ENCODE results near the gene RIMS1.
"Not testable (repeated sequence)": the region's sequence is repeated elsewhere in the genome, so short reads cannot be mapped to it uniquely, and the experiment has no call there.

Gene RIMS1

DNA sequence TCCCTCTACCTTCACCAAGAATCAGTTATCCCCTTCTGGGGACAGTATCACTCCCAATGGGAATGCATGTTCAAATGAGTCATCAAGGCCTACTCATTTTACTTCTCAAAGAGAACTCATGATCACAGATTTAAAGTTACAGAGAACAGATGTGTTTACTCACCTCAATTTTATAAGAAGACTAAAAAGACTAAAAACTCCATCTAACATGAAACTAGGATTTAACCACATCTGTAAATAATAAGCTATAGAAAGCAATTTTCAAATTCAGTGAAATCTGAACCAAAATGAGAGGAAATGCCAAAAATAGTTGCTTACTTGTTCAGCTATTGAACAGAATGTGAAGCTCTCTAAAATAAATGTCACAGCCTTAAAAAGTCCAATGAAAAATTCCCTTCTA is 435.4 kb downstream of the RIMS1 start:
- no peak for DNase-seq

DNA sequence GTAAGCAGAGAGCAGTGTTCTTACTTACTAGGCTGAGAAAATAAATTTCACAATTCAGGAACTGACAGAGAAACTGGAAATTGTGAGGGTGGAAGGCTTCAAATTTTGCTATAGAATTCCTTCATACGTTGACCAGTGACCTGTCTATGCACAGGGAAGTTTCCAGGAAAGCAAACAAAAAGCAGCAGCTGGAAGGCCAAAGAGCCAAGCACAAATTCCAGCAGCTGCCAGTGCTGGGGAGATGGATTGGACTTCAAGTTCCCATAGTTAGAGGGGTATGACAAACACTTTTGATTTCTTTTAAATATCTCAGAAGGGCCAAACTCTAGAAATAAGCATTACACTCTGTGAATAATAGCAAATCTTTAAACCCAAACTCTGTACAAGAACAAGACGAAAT is 436.4 kb downstream of the RIMS1 start:
- no peak for DNase-seq

GRCh38 chr6:72324591-72324990 is 438.2 kb downstream of the RIMS1 start:
- no peak for DNase-seq

GRCh38 chr6:72328775-72329174 is 442.4 kb downstream of the RIMS1 start:
- DNase-seq, result no peak

DNA sequence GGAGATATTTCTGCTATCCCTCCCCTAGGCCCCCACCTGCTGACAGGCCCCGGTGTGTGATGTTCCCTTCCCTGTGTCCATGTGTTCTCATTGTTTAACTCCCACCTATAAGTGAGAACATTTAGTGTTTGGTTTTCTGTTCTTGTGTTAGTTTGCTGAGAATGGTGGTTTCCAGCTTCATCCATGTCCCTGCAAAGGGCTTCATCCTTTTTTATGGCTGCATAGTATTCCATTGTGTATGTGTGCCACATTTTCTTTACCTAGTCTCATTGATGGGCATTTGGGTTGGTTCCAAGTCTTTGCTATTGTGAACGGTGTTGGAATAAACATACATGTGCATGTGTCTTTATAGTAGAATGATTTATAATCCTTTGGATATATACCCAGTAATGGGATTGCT is 448.9 kb downstream of the RIMS1 start:
- not testable (repeated sequence) for DNase-seq

GRCh38 chr6:72348926-72349325 is 462.6 kb downstream of the RIMS1 start:
- no peak for DNase-seq

GRCh38 chr6:72350296-72350881 is 464.0 kb downstream of the RIMS1 start:
- no peak for DNase-seq

DNA sequence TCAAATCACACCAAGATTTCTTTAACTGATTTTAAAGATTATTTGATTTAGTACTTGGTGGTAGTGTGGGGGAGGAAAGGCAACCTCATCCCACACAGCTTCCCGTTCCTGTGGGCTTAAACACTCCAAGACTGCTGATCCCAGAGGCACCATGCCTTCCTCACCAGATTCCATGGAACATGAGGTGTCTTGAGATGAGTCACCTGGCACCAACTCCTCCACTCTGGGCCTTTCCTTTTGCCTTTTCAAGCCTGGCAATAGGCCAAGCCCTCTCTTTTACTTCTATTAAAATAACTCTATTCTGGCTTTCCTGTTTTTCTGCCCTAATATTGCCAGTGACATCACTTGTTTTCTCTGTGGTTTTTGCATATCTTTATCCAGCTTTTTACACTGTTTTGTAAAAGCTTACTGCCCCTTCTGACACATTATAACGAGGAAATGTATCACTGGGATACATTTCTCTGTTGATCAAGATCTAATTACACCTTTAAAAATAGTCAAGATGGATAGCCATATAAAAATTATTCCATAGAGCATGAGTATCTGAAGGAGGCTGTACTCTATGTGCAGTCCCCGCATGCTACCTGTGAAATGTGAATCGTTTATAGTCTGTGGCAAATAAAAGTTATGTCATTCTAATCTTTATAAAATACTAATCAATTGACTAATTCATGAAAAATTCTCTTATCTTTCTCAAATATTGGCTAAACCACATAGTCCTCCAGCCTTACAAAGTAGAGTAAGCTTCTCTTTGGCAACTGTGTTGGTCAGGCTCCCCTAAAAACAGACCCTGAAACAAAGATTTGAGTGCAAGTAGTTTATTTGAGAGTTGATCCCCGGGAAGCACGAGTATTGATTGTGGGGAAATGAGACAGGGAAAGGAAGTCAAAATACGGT is 477.7 kb downstream of the RIMS1 start:
- peak in 7 of 58 donors; percentile 3 to 23 (median 5) for DNase-seq

GRCh38 chr6:72365773-72366172 is 479.4 kb downstream of the RIMS1 start:
- DNase-seq, result no peak

GRCh38 chr6:72367439-72367838 is 481.1 kb downstream of the RIMS1 start:
- DNase-seq, result no peak

DNA sequence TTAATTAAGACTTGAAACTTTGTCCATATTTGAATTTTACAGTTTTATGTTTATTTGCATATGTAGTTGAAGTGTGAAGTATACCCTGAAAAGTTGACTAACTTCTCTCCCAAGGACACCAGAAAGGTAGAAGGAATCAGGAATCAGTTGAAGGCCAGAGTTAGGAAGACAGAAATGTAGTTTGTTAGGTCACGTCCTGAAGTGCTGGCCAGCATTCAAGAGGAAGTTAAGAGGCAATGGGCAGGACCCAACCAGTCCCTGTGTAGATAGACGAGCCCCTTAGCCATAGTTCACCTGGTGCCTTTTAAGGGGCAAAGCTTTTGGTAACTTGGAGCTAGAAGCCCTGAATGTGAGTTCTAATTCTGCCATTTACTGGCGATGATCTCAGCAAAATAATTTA is 485.1 kb downstream of the RIMS1 start:
- DNase-seq, result no peak

GRCh38 chr6:72374172-72374571 is 487.8 kb downstream of the RIMS1 start:
- no peak for DNase-seq

DNA sequence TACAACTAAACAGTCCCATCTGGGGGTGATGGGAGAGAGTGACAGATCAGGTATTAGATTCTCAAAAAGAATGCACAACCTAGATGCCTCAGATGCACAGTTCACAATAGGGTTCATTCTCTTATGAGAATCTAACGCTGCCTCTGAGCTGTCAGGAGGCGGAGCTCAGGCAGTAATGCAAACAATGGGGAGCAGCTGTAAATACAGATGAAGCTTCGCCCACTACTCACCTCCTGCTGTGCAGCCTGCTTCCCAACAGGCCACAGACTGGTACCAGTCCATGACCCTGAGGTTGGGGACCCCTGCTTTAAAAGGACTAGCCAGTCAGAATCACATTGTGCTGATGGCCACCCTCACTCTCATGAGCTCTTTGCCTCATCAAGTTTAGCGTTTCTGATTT is 488.5 kb downstream of the RIMS1 start:
- no peak for DNase-seq

DNA sequence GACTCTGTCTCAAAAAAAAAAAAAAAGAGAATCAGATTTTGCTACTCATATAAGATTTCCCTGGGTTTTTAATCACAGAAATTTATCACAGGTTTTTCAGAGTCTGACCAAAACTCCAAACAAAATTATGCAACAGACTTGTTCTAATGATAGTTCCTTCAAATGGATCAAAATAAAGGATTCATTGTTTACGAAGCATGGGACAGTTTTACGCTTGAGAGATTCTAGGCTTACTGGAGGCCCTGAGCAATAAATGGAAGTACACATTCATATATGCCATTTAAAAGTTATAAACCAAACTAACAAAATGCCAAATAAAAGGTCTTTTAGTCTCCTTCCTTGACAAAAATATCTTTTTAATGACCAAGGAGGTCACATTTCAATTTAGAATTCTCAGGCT is 490.4 kb downstream of the RIMS1 start:
- DNase-seq, result no peak

GRCh38 chr6:72381076-72381475 is 494.7 kb downstream of the RIMS1 start:
- DNase-seq, result no peak

DNA sequence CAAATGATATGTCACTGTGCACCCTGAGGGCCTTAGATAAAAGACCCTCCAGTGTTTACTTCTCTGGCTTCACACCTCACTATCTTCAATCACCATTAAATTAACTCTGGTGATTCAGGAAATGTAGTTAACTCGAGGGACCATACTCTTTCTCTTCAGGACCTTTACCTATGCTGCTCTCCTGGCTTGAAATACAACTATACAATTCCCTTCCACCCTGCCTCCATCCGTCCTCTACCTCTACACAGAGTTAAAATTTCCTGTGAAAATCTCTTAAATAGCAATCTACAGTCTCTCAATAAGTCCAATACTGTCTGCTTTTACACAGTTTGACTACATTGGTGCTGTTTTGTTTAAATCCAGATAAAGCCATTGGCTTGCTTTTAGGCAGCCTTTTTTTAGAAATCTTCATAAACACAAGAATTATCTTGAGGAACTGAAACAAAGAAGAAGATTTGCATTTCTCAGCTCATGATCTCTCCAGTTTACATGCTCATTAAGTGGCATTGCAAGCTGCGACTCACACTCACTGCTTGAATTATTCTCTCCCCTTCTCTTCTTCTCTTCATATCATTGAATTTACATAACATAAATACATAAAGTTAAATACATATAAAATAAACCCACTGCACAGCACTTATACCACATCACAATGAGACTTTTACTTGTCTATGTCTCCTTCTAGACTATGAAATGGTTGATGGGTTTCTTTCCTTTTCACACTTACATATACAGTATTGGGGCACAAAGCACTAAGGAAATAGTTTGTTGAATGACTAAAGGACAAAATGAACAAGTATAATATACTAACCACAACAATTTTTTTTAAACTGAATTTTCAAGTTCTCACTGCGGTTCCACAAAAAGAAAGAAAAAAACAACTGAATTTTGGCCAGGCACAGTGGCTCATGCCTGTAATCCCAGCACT is 496.5 kb downstream of the RIMS1 start:
- no peak for DNase-seq

GRCh38 chr6:72386324-72386723 is 500.0 kb downstream of the RIMS1 start:
- no peak for DNase-seq

GRCh38 chr6:72389698-72390097 is 503.3 kb downstream of the RIMS1 start:
- DNase-seq, result no peak

DNA sequence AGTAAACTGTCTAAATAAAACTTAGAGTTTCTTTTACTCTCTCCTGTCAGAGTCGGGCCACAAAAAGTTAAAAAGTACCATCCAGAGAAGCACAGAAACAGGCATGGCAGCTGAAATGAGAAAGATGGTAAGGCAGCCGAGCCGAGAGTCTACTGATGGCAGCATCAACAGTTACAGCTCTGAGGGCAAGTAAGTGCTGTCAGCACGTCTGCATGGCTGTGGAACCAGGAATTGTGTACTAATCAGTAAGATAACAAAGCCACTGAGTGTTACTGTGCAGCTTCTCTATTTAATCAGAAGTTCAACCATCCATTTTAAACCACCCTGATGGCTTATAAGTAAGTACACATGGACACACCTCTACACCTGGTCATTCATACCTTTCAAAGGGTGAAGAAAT is 504.2 kb downstream of the RIMS1 start:
- DNase-seq, result no peak

DNA sequence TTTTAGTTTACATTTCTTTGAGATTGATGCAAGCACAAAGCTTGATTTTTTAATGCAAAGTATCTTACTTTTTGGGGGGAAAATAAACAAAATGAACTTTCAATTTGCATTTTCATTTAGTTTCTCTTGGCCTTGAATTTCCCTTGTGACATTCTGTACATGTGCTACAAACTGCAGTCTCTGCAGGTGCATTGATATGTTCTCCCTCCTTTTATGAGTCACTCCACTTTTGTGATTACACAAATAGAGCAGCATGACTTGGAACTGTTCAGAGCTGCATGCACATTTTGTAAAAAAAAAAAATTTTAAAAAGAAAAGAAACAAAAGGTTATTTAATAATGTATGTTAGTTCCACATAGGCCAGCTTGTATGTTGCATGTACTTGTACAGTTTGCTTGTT is 515.5 kb downstream of the RIMS1 start:
- DNase-seq, result no peak

DNA sequence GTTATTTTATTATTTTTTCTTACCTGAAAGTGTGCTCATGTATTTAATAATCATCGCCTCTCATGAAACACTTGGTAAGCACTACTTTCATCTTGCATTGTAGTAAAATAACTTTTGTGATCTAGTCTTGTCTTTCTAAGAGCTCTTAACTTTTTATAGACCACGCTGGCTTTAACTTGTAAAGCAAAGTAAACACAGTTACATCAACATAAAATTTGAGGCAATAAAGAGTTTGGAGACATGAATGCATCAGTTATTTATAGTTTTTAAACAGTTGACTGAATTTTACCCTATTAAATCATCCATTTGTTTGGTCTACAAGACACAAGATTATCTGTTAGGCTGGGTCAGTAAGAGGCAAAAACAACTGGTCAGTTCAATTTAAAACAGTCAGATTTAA is 517.1 kb downstream of the RIMS1 start:
- DNase-seq, result no peak

DNA sequence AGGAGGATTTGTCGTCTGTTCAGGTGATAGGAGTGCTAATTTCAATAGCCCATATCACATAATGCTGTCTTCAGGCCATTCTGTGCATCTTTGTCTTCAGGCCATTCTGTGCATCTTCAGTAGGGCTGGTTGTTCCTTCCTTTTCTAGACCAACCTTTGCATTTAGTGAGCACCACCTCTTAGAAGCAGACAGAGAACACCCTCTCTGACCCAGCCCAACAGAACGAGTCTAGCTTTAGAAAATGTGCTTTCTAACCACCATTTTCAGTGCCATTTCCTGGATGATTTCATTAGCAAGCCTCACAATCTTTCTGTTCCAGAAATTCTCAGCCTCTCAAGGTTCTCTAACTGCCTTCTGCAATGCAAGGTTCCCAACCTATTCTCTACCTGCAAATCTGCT is 520.2 kb downstream of the RIMS1 start:
- no peak for DNase-seq
